NCI-H510A (cell line): ENCODE data around the gene MRPS16.

ENCODE experiments used
- DNase-seq: peaks from one replicate; lab custom pipeline; 2025; lab: John Stamatoyannopoulos, UW

MRPS16 gene

GRCh38 chr10:73239908-73240307 lies 12.5 kb downstream of the MRPS16 start:
- DNase-seq: no peak

- DNase-seq: no peak
Measured at GRCh38 chr10:73238990-73239566, 13.4 kb downstream of the MRPS16 start.

- no peak for DNase-seq
Measured at GRCh38 chr10:73234695-73235094, 17.7 kb downstream of the MRPS16 start.

- no peak for DNase-seq
Measured at GRCh38 chr10:73233883-73234282, 18.6 kb downstream of the MRPS16 start.

- no peak for DNase-seq
Measured at GRCh38 chr10:73232887-73233286, 19.6 kb downstream of the MRPS16 start.

- no peak for DNase-seq
Measured at GRCh38 chr10:73229567-73229966, 22.9 kb downstream of the MRPS16 start.

GRCh38 chr10:73228247-73228646 lies 24.2 kb downstream of the MRPS16 start:
- no peak for DNase-seq

- DNase-seq: no peak
Measured at GRCh38 chr10:73226663-73227062, 25.8 kb downstream of the MRPS16 start.

GRCh38 chr10:73225518-73225917 lies 26.9 kb downstream of the MRPS16 start:
- no peak for DNase-seq

GRCh38 chr10:73220989-73221388 lies 31.5 kb downstream of the MRPS16 start:
- no peak for DNase-seq

- no peak for DNase-seq
Measured at GRCh38 chr10:73219384-73219783, 33.1 kb downstream of the MRPS16 start.

GRCh38 chr10:73218431-73219191 lies 33.8 kb downstream of the MRPS16 start:
- no peak for DNase-seq

GRCh38 chr10:73217628-73218027 lies 34.8 kb downstream of the MRPS16 start:
- no peak for DNase-seq

- DNase-seq: no peak
Measured at GRCh38 chr10:73215749-73216148, 36.7 kb downstream of the MRPS16 start.

- no peak for DNase-seq
Measured at GRCh38 chr10:73211106-73211811, 41.2 kb downstream of the MRPS16 start.

GRCh38 chr10:73210395-73211105 lies 41.9 kb downstream of the MRPS16 start:
- DNase-seq: no peak

GRCh38 chr10:73209705-73210104 lies 42.7 kb downstream of the MRPS16 start:
- no peak for DNase-seq

GRCh38 chr10:73207883-73208282 lies 44.6 kb downstream of the MRPS16 start:
- DNase-seq: no peak

- DNase-seq: no peak
Measured at GRCh38 chr10:73206385-73206784, 46.1 kb downstream of the MRPS16 start.

- DNase-seq: no peak
Measured at GRCh38 chr10:73205890-73206289, 46.6 kb downstream of the MRPS16 start.

- DNase-seq: no peak
Measured at GRCh38 chr10:73205081-73205480, 47.4 kb downstream of the MRPS16 start.
